Raji (cell line): Measurements from ENCODE around the gene SHISA9.

ENCODE experiments used
- POLR2A ChIP-seq: IDR thresholded peaks from 2 replicates; pipeline ENCODE4 v1.6.1; 2011; ENCODE audit warnings: low read depth, low read length, control low read depth; ENCODE audit not compliant: insufficient read depth

SHISA9 gene

GRCh38 chr16:13018026-13018425, 116.6 kb downstream of the SHISA9 start:
- TF ChIP-seq POLR2A = no peak

DNA sequence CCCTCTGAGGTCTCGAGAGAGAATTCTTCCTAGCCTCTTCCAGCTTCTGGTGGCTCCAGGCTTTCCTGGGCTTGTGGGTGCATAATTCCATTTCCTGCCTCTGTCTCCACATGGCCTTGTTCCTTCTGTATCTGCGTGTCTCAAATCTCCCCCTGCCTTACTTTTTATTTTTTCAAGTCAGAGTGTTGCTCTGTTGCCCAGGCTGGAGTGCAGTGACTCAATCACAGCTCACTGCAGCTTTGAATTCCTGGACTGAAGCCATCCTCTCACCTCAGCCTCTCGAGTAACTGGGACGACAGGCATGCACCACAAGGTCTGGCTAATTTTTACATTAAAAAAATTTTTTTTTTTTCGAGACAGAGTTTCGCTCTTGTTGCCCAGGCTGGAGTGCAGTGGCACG, 120.6 kb downstream of the SHISA9 start:
- no peak for TF ChIP-seq POLR2A

DNA sequence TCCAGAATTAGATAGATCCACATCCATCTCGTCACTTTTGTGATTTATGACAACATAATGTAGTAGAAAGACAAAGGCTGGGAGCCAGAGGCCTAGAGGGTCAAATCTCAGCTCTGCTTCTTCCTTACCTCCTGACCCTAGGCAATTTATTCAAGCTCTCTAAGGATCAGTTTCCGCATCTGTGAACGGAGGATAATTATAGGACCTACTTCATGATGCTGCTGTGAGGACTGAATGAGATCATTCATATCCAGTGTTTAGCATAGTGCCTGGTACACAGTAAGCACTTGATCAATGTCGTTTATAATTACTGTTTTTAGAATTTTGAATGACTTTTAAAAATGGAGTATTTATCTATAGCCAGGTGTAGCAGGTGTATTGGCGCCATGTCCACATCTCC, 128.4 kb downstream of the SHISA9 start:
- TF ChIP-seq POLR2A = no peak

DNA sequence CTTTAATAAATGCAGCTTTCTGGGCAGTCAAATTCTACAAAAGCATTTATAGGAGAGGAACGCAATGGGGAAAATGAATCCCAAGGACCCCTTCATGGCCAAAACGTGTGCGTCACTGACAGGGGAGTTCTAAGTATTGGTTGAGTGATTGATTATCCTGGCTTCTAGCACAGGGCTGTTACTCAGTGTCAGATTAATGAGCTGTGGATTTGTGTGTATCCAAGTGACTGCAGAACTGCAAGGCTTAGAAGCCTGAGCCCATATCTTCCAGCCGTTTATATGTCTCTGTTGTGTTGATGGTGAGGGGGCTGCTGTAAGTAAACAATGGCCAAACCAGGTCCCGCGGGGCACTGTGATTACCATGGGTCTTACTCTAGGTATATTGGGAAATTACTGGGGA, 129.4 kb downstream of the SHISA9 start:
- no peak for TF ChIP-seq POLR2A

DNA sequence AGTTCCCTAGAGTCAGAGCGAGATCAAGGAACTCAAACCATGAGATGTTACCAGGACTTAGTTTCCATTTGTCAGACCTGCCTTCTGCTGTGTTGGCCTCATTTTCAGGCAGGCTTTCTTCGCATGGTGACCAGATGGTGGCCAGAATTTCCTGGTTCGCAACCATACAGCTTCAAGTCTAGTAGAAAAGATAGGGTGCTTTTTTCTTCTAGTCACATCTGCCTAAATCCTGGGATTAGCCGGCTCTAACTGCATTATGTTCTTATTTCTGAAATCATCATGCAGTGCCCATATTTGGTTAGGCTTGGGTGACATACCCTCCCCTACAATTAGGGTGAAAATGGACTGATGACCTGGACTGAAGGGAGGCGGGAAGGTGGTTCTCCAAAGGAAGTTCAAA, 131.5 kb downstream of the SHISA9 start:
- no peak for TF ChIP-seq POLR2A

GRCh38 chr16:13036600-13036999, 135.2 kb downstream of the SHISA9 start:
- TF ChIP-seq POLR2A = no peak

DNA sequence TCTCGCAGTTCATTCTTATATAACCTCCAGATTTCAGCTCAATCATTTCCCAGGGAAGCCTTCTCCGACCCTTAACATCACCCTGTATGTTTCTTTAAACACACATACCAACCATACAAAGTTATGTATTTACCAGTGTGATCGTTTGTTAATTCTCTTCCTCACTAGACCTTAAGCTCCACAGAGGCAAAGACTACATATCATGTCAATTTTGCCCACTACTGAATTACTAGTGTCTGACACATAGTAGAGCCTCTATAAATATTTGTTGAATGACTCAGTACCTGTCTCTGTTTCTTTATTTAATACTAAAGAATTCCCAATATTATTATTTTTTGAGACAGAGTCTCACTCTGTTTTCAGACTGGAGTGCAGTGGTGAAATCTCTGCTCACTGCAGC, 137.2 kb downstream of the SHISA9 start:
- TF ChIP-seq POLR2A = no peak

DNA sequence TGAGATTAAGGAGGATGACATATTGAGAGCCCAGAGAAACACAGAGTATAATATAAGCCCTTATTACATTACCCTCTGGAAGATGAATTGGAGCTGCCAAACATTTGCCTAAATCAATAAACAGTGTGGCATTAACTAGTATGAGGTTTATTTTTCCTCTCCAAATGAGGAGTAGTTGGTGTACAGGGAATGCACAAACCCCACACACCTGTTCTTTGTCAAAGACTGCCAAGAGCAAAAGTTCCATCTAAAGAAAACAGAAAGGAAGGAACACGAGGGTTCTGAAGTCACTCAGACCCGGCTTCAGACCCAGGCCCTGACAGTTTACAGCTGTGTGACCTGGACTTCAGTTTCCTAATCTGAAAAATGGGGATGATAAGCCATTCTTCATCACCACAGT, 138.1 kb downstream of the SHISA9 start:
- no peak for TF ChIP-seq POLR2A

- no peak for TF ChIP-seq POLR2A
Observed at GRCh38 chr16:13041180-13041579, 139.8 kb downstream of the SHISA9 start.

DNA sequence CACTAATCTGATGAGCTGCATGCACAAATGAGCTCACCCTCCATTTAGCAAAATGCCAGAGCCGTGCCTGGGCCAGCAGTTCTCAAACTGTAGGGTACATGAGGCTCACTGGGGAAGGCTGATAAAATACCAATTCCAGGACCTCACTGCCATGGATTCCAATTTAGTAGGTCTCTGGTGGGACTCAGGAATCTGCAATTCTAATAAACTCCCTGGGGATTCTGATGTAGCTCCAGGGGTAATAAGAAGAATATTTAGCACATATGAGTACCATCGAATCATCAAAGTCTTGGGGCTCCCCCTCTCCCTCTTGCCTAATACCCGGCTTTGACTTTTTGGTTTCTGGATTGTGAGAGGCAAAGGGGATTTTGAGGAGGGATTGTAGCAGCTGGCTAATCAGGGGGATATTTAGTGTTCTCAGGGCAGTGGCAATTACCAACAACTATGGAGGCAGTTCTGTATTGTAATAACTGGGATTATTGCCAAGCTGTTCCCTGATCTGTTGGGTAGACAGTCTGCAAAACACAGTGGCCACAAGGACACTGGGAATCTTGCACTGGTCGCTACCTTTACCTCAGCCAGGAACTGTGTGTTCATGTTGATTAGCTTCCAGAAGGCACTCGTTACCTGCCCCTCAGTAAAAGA, 140.4 kb downstream of the SHISA9 start:
- no peak for TF ChIP-seq POLR2A

DNA sequence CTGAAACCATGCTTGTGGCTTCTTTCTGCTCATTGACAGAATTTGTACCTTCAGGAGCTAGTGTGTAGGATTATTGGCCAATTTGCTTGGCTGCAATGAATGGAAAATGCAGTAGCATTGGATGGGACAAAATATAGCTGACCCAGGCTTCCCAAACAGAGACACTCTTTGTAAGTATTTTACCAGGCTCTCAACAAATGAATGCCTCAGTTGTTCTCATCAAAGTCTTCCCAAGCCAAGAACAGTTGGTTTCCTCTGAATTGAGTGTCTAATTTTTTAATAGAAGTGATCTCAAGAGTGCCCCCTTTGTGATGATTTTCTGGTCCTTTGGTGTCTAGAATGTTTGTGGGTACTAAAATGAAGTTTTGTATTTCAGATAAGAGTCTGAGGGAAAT, 140.9 kb downstream of the SHISA9 start:
- no peak for TF ChIP-seq POLR2A

GRCh38 chr16:13046061-13046821, 144.8 kb downstream of the SHISA9 start:
- TF ChIP-seq POLR2A = no peak

- TF ChIP-seq POLR2A = no peak
Observed at GRCh38 chr16:13047276-13047675, 145.9 kb downstream of the SHISA9 start.

DNA sequence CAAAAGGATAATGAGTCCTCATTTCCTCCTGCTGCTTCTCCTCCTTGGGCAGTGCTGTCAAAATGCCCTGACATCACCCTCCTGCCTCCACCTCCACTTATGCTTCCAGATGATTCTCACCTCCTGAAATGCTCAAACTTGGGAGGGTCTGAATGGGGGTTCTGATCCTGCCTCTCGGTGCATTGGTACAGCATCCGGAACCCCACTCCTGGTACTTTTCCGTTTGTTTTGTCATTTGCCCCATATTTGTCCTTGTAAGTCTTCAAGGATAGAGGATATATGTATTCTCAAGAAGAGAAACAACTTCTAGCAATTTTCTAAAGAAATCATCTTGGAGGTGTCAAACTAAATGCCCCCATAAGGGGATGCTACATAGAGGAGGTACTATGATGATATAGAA, 148.3 kb downstream of the SHISA9 start:
- TF ChIP-seq POLR2A = no peak

GRCh38 chr16:13052431-13052830, 151.0 kb downstream of the SHISA9 start:
- TF ChIP-seq POLR2A = no peak

DNA sequence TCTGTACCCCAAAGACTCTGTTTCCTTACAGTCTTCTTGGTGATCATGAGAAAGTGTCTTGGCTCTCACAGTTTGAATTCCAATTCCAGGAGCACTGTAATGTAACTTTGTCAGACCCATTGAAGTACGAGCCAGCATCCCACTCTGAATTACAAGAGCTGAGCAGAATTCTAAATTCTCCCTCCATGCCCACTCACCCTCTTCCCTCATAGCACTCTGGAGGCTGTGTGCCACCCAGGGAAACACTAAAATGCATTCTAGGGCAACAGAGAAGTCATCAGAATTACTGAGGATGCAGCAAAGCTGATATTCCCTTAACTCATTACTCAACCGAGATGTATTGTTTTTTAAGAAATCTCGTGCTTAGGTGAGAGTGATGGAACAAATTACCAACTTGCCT, 154.1 kb downstream of the SHISA9 start:
- no peak for TF ChIP-seq POLR2A

DNA sequence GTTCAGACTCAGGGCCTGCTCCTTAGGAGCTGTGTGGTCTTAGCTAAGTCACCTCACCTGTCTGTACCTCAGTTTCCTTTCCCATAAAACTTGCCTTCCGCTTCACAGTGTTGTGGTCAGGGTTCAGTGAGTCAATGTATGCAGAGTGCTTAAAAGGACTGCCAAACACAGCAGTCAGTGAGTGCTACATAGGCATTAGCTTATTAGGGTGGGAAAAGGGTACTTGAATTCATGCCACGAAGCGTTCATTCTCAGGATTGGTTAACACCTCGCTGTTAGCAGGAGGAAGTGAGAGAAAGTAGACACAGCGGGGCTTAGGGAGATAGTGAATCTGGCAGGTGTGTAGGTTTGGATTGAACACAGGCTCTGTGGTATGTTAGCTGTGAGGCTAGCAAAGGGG, 155.2 kb downstream of the SHISA9 start:
- TF ChIP-seq POLR2A = no peak
